ENCODE results near the gene ELAPOR1.

DNA sequence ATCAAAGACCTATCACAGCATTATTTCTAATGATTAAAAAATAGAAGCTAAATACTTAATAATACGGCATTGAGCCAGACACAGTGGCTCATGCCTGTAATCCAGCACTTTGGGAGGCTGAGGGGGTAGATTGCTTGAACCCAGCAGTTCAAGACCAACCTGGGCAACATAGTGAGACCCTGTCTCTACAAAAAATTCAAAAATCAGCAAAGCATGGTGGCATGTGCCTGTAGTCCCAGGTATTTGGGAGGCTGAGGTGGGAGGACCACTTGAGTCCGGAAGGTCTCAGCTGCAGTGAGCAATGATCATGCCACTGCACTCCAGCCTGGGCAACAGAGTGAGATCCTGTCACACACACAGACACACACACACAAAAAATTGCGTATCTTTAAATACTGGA is 48.8 kb upstream of the ELAPOR1 start:
- TF ChIP-seq POLR2A (IDR thresholded peaks at IDR 0.05): no peak
- TF ChIP-seq, protein P1, sequence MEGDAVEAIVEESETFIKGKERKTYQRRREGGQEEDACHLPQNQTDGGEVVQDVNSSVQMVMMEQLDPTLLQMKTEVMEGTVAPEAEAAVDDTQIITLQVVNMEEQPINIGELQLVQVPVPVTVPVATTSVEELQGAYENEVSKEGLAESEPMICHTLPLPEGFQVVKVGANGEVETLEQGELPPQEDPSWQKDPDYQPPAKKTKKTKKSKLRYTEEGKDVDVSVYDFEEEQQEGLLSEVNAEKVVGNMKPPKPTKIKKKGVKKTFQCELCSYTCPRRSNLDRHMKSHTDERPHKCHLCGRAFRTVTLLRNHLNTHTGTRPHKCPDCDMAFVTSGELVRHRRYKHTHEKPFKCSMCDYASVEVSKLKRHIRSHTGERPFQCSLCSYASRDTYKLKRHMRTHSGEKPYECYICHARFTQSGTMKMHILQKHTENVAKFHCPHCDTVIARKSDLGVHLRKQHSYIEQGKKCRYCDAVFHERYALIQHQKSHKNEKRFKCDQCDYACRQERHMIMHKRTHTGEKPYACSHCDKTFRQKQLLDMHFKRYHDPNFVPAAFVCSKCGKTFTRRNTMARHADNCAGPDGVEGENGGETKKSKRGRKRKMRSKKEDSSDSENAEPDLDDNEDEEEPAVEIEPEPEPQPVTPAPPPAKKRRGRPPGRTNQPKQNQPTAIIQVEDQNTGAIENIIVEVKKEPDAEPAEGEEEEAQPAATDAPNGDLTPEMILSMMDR (IDR thresholded peaks at IDR 0.05): no peak

All from esophagus squamous epithelium (tissue), 4 donors.